GM19238 (cell line): ENCODE measurements around the gene TMEM248.
"Not testable (repeated sequence)": the region's sequence is repeated elsewhere in the genome, so short reads cannot be mapped to it uniquely, and the experiment has no call there.

Experiments
- DNase-seq: peaks from one replicate; pipeline ENCODE4 v3.0.0; 2011; ENCODE audit warnings: low spot score; ENCODE audit not compliant: insufficient read length

TMEM248 gene

GRCh38 chr7:66996444-66997191 lies 75.6 kb downstream of the TMEM248 start, which contains the start of gene TYW1:
Gene TYW1 (plus strand): TSS chr7:66996833. CDS start chr7:66996979, 146 bp downstream.
- peak; percentile 51 for DNase-seq

GRCh38 chr7:67000601-67001258 lies 79.7 kb downstream of the TMEM248 start:
- not testable (repeated sequence) for DNase-seq

GRCh38 chr7:67004145-67004544 lies 83.1 kb downstream of the TMEM248 start:
- not testable (repeated sequence) for DNase-seq

- no peak for DNase-seq
These were observed 85.9 kb downstream of the TMEM248 start for GRCh38 chr7:67006965-67007364.
